Glomerular visceral epithelial cell (primary cell): ENCODE data around the gene RAX2.
"Not testable (repeated sequence)": the region's sequence is repeated elsewhere in the genome, so short reads cannot be mapped to it uniquely, and the experiment has no call there.

ENCODE experiments used
- DNase-seq: peaks from one replicate; pipeline ENCODE4 v3.0.0-alpha.2; 2016; ENCODE audit errors: extremely low spot score

The RAX2 gene

DNA sequence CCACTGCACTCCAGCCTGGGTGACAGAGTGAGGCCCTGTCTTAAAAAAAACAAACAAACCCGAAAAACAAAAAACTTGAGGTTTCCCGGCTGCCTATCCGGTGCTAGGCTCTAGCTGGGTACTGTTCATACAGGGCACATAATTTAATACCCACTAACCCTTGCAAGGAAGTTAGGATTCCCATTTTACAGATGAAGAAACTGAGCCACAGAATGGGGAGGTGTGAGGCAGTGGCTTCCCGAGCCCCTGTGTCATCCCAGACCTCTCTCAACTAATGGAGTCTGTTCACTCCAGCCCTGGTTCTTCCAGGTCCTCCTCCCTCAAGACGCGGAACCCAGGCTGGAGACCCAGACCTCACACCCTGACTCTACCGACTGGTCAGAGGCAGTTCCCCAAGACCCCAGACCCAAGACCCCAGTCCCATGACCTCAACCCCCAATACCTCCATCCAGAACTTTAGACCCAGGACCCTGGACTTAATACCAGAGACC is 11.1 kb downstream of the RAX2 start:
- DNase-seq = no peak

DNA sequence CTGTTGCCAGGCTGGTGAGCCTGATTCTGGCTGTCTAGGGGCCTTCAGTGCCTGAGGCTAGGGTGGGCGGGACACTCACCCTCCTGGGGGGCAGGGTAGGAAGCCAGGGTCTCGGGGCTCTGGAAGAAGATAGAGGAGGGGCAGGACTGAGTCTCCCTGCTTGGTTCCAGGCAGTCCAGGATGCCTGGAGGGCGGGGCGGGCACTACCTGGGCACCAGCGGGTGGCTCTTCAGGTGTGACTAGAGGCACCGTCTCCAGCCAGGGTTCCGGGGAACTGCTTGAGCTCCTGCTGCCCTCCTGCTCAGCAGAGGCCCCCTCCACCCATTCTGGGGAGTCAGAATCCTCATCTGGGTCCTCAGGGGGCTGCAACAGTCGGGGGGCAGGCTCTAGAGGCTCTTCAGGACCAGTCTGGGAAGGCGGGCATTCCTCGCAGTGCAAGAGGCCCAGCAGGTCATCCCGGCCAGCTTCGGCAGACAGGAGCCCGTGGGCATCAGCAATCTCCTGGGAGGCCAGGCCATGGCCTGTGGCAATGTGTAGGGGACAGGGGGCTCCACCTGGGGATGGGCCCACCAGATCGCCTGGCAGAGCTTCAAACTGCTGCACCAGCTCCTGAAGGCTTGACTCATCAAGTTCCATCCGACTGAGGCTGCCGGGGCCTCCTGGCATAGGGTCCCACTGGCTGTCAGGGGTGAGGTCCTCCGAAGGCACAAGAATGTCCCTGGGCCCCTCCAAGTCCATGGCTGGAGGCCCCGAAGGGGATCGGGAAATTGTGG is 12.4 kb downstream of the RAX2 start:
- DNase-seq = no peak

DNA sequence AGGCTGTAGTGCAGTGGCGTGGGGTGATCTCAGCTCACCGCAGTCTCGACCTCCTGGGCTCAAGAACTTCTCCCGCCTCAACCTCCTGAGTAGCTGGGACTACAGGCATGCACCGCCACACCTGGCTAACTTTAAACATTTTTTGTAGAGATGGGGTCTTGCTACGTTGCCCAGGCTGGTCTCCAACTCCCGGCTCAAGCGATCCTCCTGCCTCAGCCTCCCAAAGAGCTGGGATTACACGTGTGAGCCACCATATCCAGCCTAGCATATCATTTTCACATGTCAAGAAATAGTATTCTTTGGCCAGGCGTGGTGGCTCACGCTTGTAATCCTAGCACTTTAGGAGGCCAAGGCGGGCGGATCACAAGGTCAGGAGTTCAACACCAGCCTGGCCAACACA is 13.7 kb downstream of the RAX2 start:
- not testable (repeated sequence) for DNase-seq

- DNase-seq = not testable (repeated sequence)
Observed at GRCh38 chr19:3757705-3758104, 14.3 kb downstream of the RAX2 start.

- no peak for DNase-seq
Observed at GRCh38 chr19:3753631-3754410, 18.2 kb downstream of the RAX2 start.

GRCh38 chr19:3752492-3752891 is 19.5 kb downstream of the RAX2 start:
- DNase-seq = no peak

DNA sequence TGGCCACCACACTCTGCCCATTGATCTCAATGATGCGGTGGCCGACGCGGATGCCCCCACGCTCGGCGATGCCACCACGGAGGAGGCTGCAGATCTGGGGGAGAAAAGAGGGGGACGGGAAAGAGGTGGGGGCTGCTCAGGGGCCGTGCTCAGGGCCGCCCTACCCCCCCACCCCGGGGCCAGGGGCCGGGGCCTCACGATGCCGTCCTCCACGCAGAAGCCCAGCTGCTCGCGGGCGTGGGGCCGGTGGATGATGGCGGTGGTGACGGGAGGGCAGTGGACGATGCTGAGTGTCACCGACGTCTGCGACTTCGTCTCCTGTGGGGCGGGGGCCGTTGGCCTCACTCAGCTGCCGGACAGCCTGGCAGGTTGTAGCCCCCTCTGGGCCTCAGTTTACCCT is 20.8 kb downstream of the RAX2 start:
- DNase-seq = no peak

GRCh38 chr19:3750211-3750610 is 21.8 kb downstream of the RAX2 start:
- no peak for DNase-seq

GRCh38 chr19:3748965-3749364 is 23.1 kb downstream of the RAX2 start:
- no peak for DNase-seq

DNA sequence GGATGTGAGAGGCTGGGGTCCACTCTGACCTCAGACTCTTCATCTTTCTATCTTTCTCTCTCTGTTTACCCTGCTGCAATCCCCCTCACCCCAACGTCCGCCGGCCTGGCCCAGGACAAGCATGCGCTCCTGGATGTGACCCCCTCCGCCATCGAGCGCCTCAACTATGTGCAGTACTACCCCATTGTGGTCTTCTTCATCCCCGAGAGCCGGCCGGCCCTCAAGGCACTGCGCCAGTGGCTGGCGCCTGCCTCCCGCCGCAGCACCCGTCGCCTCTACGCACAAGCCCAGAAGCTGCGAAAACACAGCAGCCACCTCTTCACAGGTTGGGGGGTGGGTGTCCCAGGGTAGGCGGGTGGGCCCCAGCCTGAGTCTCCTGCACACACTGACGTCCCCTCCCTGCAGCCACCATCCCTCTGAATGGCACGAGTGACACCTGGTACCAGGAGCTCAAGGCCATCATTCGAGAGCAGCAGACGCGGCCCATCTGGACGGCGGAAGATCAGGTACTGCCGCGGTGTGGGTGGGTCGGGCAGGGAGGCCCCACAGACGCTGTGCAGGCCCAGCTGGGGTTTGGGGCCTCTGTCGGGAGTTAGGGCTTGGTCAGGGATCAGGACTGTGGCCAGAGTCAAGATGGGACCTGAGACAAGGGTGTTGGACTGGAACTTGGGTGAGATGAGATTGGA is 25.5 kb downstream of the RAX2 start:
- DNase-seq = no peak

DNA sequence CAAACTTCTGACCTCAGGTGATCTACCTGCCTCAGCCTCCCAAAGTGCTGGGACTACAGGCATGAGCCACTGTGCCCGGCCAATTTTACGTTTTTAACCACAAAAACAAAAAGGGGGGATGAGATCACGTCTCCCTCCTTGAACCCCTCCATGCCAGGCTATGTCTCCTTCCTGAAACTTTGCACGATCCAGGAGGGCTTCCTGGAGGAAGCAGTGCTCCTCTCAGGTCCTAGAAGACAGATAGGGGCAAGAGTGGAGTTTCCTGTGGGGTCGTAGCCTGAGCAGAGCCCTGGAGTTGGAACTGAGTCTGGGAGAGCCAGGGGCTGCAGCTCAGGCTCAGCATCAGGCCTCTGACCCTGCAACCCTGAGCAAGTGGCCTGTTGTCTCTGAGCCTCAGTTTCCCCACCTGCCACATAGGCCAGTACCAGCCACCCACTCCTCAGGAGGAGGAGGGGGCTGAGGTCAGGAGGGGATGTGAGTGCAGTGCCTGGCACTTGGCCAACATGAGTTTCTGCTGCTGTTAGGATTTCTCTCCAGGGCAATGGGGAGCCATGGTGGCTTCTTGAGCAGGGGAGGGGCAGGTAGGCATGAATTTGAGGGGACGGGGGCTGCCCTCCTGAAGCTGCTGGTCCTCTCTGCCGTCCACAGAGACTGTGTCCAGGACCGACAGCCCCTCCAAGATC is 26.5 kb downstream of the RAX2 start:
- DNase-seq = no peak

GRCh38 chr19:3743486-3743885 is 28.5 kb downstream of the RAX2 start:
- DNase-seq = no peak

GRCh38 chr19:3740431-3740830 is 31.6 kb downstream of the RAX2 start:
- no peak for DNase-seq

GRCh38 chr19:3738477-3739220 is 33.4 kb downstream of the RAX2 start:
- no peak for DNase-seq

DNA sequence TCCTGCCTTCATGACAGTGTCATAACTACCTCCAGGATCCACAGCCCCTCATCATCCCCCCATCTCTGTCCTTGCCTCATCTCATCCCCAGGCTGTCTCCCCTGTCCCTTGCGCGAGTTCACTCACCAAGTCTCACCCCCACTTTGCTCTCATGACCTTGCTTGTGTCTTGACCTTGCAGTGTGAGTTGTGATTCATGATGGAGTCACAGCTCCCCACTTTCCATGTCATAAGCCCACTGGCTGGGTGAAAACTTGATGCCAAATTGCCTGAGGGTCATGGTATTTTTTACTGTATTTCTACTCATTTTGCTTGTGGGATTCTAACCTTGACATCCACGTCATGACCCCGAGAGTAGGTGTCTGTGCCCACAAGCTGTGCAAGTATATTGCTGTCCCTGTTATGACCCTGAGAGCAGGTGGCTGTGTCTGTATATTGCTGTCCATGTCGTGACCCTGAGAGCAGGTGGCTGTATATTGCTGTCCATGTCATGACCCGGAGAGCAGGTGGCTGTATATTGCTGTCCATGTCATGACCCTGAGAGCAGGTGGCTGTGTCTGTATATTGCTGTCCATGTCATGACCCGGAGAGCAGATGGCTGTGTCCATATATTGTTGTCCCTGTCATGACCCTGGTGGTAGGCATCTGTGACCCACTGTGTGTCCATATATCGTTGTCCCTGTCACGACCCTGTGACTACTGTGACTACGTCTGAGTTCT is 34.4 kb downstream of the RAX2 start:
- DNase-seq = no peak

DNA sequence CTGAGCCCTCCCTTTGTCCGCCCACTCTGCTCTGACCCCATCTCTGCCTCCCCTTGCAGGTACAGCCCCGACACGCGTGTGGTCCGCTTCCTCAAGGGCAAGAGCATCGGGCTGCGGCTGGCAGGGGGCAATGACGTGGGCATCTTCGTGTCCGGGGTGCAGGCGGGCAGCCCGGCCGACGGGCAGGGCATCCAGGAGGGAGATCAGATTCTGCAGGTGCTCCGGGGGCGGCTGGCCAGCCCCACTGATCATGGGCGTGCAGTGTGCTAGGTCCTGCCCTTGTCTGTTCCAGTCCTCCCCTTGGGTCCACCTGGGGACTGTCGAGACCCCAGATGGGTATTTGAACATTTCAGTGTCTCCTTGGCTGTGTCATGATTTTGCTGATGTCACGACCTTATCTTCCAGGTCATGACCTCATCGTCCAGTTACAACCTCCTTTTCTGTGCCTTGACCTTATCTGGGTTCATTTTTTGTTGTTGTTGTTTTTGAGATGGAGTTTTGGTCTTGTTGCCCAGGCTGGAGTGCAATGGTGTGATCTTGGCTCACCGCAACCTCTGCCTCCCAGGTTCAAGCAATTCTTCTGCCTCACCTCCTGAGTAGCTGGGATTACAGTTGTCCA is 35.8 kb downstream of the RAX2 start:
- DNase-seq = no peak

DNA sequence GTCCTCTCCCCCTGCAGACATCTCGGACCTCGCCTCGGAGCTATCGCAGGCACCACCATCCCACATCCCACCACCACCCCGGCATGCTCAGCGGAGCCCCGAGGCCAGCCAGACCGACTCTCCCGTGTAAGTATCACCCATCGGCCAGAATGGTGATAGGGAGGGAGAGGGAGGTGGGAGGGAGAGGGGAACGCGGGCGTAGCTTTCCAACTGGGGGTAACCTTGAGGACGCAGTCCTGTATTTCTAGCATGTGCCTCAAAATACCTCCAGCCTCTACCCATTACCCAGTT is 37.8 kb downstream of the RAX2 start:
- no peak for DNase-seq

- DNase-seq = no peak
Observed at GRCh38 chr19:3733549-3734309, 38.3 kb downstream of the RAX2 start.

DNA sequence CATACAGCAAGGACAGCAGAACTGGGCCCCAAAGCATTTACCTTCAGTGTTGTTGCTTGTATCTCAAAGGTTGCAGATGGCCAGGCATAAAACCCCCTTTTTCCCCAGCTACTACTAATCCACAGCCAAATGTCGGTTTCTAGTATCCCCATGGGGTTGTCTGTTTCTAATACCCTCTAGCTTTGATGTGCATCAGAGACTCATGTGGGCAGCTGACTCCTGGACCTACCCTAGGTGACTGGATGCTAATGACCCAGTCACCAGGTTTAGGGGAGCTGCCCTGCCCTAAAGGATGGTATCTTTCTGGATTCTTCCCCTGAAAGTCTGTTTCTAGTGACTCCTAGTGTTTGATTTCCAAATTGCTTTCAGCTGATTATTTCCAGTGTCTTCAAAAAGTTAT is 39.9 kb downstream of the RAX2 start:
- DNase-seq = no peak
